Body of pancreas (tissue), 4 donors: Measurements from ENCODE around the gene TESK1.

Experiments used
- CTCF ChIP-seq, 7 experiments: fragments of 450-650 bp in 4 of 7; fragments of 200-600 bp in 3 of 7; sonication (generic) in 3 of 7; IDR thresholded peaks; one replicate each; pipeline ENCODE4 v1.5.1; 2016 to 2019; ENCODE audit warnings: antibody characterized with exemption in 7 of 7
- POLR2A ChIP-seq, 3 donors: fragments of 450-650 bp; IDR thresholded peaks; one replicate each; pipeline ENCODE4 v1.6.1; 2016; ENCODE audit warnings: antibody characterized with exemption in 3 of 3, mild to moderate bottlenecking in 2 of 3

GRCh38 chr9:35599763-35600604 is 5.1 kb upstream of the TESK1 start:
- no peak for TF ChIP-seq CTCF (IDR thresholded peaks at IDR 0.05)
- no peak for TF ChIP-seq POLR2A (IDR thresholded peaks at IDR 0.05)
